IPS-NIHi11 (cell line): ENCODE results near the gene POLN.
"Not testable (repeated sequence)": the region's sequence is repeated elsewhere in the genome, so short reads cannot be mapped to it uniquely, and the experiment has no call there.

Experiments used
- DNase-seq: peaks from one replicate; pipeline ENCODE4 v3.0.0; 2012; ENCODE audit warnings: mixed read lengths, low spot score

Gene POLN

GRCh38 chr4:2251073-2251794 lies 9.3 kb upstream of the POLN start:
- peak; percentile 10 for DNase-seq

- DNase-seq, result peak; percentile 7
Measured at GRCh38 chr4:2250357-2251072, 8.6 kb upstream of the POLN start.

GRCh38 chr4:2249526-2250356 lies 7.8 kb upstream of the POLN start:
- DNase-seq, result peak; percentile 7

- peak; percentile 8 for DNase-seq
Measured at GRCh38 chr4:2248821-2249261, 6.9 kb upstream of the POLN start.

GRCh38 chr4:2248044-2248780 lies 6.3 kb upstream of the POLN start:
- peak; percentile 8 for DNase-seq

- peak; percentile 13 for DNase-seq
Measured at GRCh38 chr4:2247128-2248043, 5.5 kb upstream of the POLN start.

- no peak for DNase-seq
Measured at GRCh38 chr4:2246384-2247127, 4.6 kb upstream of the POLN start.

- no peak for DNase-seq
Measured at GRCh38 chr4:2245787-2246275, 3.9 kb upstream of the POLN start.

- no peak for DNase-seq
Measured at GRCh38 chr4:2245057-2245786, 3.3 kb upstream of the POLN start.

GRCh38 chr4:2243681-2244380 lies 1.9 kb upstream of the POLN start:
- DNase-seq, result no peak

- DNase-seq, result no peak
Measured at GRCh38 chr4:2241003-2241402, 918 bp downstream of the POLN start.

GRCh38 chr4:2236944-2237666 lies 4.8 kb downstream of the POLN start:
- no peak for DNase-seq

GRCh38 chr4:2231082-2231481 lies 10.8 kb downstream of the POLN start:
- DNase-seq, result no peak

GRCh38 chr4:2226261-2226660 lies 15.7 kb downstream of the POLN start:
- DNase-seq, result no peak

- DNase-seq, result peak; percentile 63
Measured at GRCh38 chr4:2222838-2223237, 19.1 kb downstream of the POLN start.

- DNase-seq, result not testable (repeated sequence)
Measured at GRCh38 chr4:2221378-2221777, 20.5 kb downstream of the POLN start.

- peak; percentile 85 for DNase-seq
Measured at GRCh38 chr4:2220016-2220630, 21.8 kb downstream of the POLN start.
